T-helper 1 cell treated with Interleukin-12 subunit alpha and Interleukin-12 subunit beta and Interleukin-4 antibody, amounts not matched to agents 30 μg/mL and 1 μg/mL, for 36 hours (primary cell): ENCODE data around the gene TMEM182.

Experiments
- H3K27ac Mint-ChIP-seq: one replicate; pipeline ENCODE4 v1.8.0; 2021; ENCODE audit warnings: mild to moderate bottlenecking, mixed read lengths
- H3K27me3 Mint-ChIP-seq: one replicate; pipeline ENCODE4 v1.8.0; 2021; ENCODE audit warnings: low read depth, mixed read lengths
- H3K36me3 Mint-ChIP-seq: one replicate; pipeline ENCODE4 v1.8.0; 2021; ENCODE audit warnings: low read depth, mixed read lengths
- H3K4me1 Mint-ChIP-seq: one replicate; pipeline ENCODE4 v1.8.0; 2021; ENCODE audit warnings: low read depth, mixed read lengths
- H3K4me3 Mint-ChIP-seq: one replicate; pipeline ENCODE4 v1.8.0; 2021; ENCODE audit warnings: mild to moderate bottlenecking, moderate library complexity, mixed read lengths
- H3K9me3 Mint-ChIP-seq: one replicate; pipeline ENCODE4 v1.8.0; 2021; ENCODE audit warnings: mixed read lengths

TMEM182 gene

GRCh38 chr2:102843764-102844443, 82.1 kb downstream of the TMEM182 start:
- Mint-ChIP-seq H3K27ac (no peak overlapping the region), H3K4me1 (no peaks in the 10 kb centered on the region), H3K9me3 (no peaks in the 10 kb centered on the region), H3K4me3 (no peak overlapping the region), H3K36me3 (no peaks in the 10 kb centered on the region), H3K27me3 (peaks cover 9% of the 10 kb centered on the region)

GRCh38 chr2:102844911-102845310, 83.1 kb downstream of the TMEM182 start:
- H3K36me3 Mint-ChIP-seq, result no peaks in the 10 kb centered on the region
- no peaks in the 10 kb centered on the region for H3K4me1 Mint-ChIP-seq

GRCh38 chr2:102848366-102848839, 86.6 kb downstream of the TMEM182 start:
- no peaks in the 10 kb centered on the region for H3K36me3 Mint-ChIP-seq
- H3K4me1 Mint-ChIP-seq, result no peaks in the 10 kb centered on the region
- H3K4me3 Mint-ChIP-seq, result no peak overlapping the region
- H3K9me3 Mint-ChIP-seq, result peaks cover 3% of the 10 kb centered on the region
- H3K27me3 Mint-ChIP-seq, result peaks cover 15% of the 10 kb centered on the region
- no peak overlapping the region for H3K27ac Mint-ChIP-seq

More at GRCh38 chr2:102844911-102845310, 83.1 kb downstream of the TMEM182 start:
- Mint-ChIP-seq H3K9me3 (no peaks in the 10 kb centered on the region), H3K4me3 (no peak overlapping the region), H3K27ac (no peak overlapping the region), H3K27me3 (peaks cover 15% of the 10 kb centered on the region)

GRCh38 chr2:102850888-102851287, 89.1 kb downstream of the TMEM182 start:
- H3K27me3 Mint-ChIP-seq, result peaks cover 15% of the 10 kb centered on the region
- no peaks in the 10 kb centered on the region for H3K4me1 Mint-ChIP-seq
- no peaks in the 10 kb centered on the region for H3K36me3 Mint-ChIP-seq
- H3K4me3 Mint-ChIP-seq, result no peak overlapping the region
- H3K9me3 Mint-ChIP-seq, result peaks cover 3% of the 10 kb centered on the region
- H3K27ac Mint-ChIP-seq, result no peak overlapping the region

- Mint-ChIP-seq H3K27ac (no peak overlapping the region), H3K9me3 (peaks cover 3% of the 10 kb centered on the region), H3K27me3 (peaks cover 13% of the 10 kb centered on the region), H3K36me3 (no peaks in the 10 kb centered on the region), H3K4me1 (no peaks in the 10 kb centered on the region), H3K4me3 (no peak overlapping the region)
These were observed 91.0 kb downstream of the TMEM182 start for GRCh38 chr2:102852867-102853266.
